Esophagus (tissue), 2 donors: ENCODE measurements around the gene PCDH9. TPM values are rescaled to one million over a fixed set of nuclear protein-coding genes. Genes with fewer than 3 reads are reported as not detected.

Source experiments
- H3K27ac ChIP-seq, 2 donors: one replicate each; pipeline ENCODE4 v1.5.1; 2013; ENCODE audit warnings: low read depth in 2 of 2, mild to moderate bottlenecking in 2 of 2, inconsistent platforms in 1 of 2, low read length in 1 of 2, moderate library complexity in 1 of 2
- H3K27me3 ChIP-seq, 2 donors: one replicate each; pipeline ENCODE4 v1.6.1; 2013; ENCODE audit warnings: low read length in 2 of 2, control low read depth in 1 of 2, mild to moderate bottlenecking in 1 of 2; ENCODE audit not compliant: insufficient read depth in 2 of 2, control insufficient read depth in 1 of 2
- H3K36me3 ChIP-seq, 2 donors: one replicate each; pipeline ENCODE4 v1.6.1; 2013; ENCODE audit warnings: low read length in 1 of 2; ENCODE audit not compliant: control insufficient read depth in 2 of 2, insufficient read depth in 2 of 2
- H3K4me1 ChIP-seq, 2 donors: one replicate each; pipeline ENCODE4 v1.6.1; 2013; ENCODE audit warnings: low read length in 1 of 2; ENCODE audit not compliant: control insufficient read depth in 2 of 2, insufficient read depth in 2 of 2
- H3K4me3 ChIP-seq, 2 donors: one replicate each; pipeline ENCODE4 v1.5.1; 2013; ENCODE audit warnings: low read length in 2 of 2, mild to moderate bottlenecking in 2 of 2, low read depth in 1 of 2, moderate library complexity in 1 of 2
- H3K9me3 ChIP-seq, 2 donors: one replicate each; pipeline ENCODE4 v1.6.1; 2013; ENCODE audit warnings: mild to moderate bottlenecking in 2 of 2, low read depth in 1 of 2, low read length in 1 of 2, moderate library complexity in 1 of 2; ENCODE audit not compliant: control insufficient read depth in 2 of 2, insufficient read depth in 1 of 2
- WGBS, 2 donors: extraction: QIAGEN DNeasy Blood & Tissue Kit; methylation state at CpG; one replicate each; pipeline ENCODE4 v1.1.7; 2013; 5-methylcytosine and 5-hydroxymethylcytosine counted together
- polyA plus RNA-seq, 2 donors: library from polyadenylated mRNA; stranded (reverse); fragments of 200-250 nt; gene quantifications; one replicate each; pipeline ENCODE4 v1.2.3, GENCODE V29; 2013
- donor health status: healthy with polysubstance abuse.
- donor health status: Bipolar disorder and iron deficiency.

The PCDH9 gene
- polyA plus RNA-seq, 2 donors, result 0.12 to 0.14 TPM

DNA sequence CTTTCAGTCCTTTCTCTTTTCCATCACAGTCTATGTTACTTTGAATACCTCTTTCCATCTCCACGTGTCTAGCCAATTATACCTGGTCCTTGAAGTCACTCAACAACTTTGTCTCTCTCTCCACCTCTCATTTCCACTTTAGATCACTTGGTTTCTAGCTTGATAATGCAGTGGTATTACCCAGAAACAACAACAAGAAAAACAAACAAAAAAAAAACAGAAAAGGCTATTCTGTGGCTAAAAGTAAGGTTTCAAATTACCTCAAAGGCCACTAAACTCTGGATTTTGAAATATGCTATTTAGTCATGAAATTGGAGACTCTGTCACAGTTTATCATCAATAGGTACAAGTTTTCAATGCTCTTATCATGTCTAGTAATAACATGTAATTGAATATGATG is 184.8 kb downstream of the PCDH9 start:
- Histone ChIP-seq H3K4me1 (no peaks in the 10 kb centered on the region), H3K27me3 (no peaks in the 10 kb centered on the region), H3K27ac (no peak overlapping the region), H3K9me3 (no peaks in the 10 kb centered on the region), H3K36me3 (no peaks in the 10 kb centered on the region), H3K4me3 (no peak overlapping the region)
- 74 to 79% methylated on average over 1 of the region's 1 CpG for WGBS, 2 donors

DNA sequence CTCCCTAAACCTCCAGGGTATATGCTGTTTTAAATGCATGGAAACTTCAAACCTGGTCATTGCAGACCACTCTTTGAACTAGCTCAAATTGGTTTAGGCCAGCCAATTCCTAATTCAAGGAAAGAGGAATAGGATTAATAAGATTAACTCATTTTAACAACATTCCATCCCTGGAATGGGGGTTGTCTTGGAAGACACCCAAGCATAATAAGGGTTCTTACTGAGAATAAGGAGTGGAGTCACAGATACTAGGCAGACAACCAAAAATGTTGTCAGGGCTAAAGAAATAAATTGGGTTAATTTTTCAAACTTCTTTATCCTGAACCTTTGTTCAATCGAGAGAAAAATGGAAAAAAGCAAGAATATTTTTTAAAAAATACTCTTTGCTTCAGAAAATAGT is 186.2 kb downstream of the PCDH9 start:
- no peak overlapping the region for H3K27ac ChIP-seq
- H3K9me3 ChIP-seq, result no peaks in the 10 kb centered on the region
- H3K27me3 ChIP-seq, result no peaks in the 10 kb centered on the region
- no peak overlapping the region for H3K4me3 ChIP-seq
- 73 to 81% methylated on average over 1 of the region's 1 CpG for WGBS, 2 donors
- no peaks in the 10 kb centered on the region for H3K4me1 ChIP-seq
- H3K36me3 ChIP-seq, result no peaks in the 10 kb centered on the region

DNA sequence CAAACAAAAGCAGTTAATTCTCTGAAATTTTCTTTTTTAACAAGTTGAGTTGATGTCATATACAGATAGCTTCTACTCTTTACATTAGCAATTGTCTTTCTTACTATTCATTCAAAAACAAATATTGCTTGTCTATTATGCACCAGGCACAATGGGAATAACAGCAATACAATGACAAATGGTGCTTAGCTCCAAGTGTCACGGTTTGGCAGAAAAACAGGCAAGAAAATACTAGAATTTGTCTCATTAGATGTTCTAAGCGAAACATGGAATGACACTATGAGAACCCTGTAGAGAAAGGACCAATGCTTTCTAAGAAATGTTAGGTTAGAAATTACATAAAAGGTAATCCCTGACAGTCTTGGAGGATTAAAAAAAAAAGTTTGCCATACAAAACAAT is 187.6 kb downstream of the PCDH9 start:
- H3K27me3 ChIP-seq, result no peaks in the 10 kb centered on the region

DNA sequence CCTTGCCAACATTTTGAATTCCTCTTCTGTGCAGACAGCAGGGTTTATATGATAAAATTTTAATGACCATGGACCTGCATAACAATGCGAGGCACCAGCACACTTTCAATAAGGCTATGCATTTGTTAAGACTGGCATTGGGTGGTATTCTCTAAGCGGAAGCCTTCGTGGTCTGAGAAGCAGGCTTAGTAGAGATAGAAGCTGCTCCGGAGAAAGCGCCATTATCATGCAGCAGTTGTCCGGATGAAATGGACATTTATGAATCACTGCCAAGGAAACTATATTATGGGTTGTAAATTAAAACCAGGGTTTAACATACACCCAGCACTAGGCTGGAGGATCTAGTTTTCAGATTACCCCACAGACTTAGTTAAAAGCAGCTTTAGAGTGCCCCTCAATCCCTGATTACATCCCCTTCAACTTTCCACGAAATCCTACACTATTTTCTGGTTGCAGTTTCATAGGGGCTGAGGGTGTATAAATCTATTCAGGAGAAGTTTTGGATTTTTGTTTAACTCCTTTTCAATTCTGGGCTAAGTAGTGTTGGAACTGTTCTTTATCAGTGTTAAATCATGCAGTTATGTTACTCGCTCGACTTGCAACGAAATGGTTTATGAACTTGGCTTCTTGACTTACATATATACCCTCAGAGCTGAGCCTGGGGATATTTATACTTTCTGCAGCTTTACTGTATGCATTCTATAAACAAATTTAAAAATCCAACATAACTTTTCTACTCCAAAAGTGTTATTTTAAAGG is 193.3 kb downstream of the PCDH9 start:
- Histone ChIP-seq H3K36me3 (no peaks in the 10 kb centered on the region), H3K27me3 (no peaks in the 10 kb centered on the region), H3K9me3 (no peaks in the 10 kb centered on the region), H3K27ac (no peak overlapping the region), H3K4me1 (no peaks in the 10 kb centered on the region), H3K4me3 (no peak overlapping the region)
- WGBS, 2 donors, result 82 to 83% methylated on average over 10 of the region's 10 CpGs

More for the DNA sequence above, 187.6 kb downstream of the PCDH9 start:
- WGBS, 2 donors, result 34 to 35% methylated on average over 2 of the region's 2 CpGs
- Histone ChIP-seq H3K9me3 (no peaks in the 10 kb centered on the region), H3K4me1 (no peaks in the 10 kb centered on the region), H3K27ac (no peak overlapping the region), H3K4me3 (no peak overlapping the region), H3K36me3 (no peaks in the 10 kb centered on the region)

DNA sequence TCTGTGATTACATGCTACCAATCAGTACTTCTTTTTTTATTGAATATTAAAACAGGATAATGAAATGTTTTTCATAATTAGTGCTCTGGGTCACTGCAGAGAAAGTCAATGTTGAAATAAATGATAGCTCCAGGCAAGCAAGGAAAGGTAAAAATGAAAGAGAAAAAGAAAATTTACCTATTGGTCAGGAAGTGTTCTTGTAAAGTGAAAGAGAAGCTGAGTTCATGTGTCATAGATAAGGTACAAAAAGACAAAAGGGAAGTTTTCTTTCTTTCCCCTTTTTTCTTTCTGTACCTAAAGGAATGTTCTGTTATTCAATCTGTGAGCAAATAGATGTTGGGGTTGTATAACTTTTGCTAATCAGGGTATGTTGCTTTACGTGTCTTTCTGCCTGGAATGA is 197.0 kb downstream of the PCDH9 start:
- Histone ChIP-seq H3K4me1 (no peaks in the 10 kb centered on the region), H3K4me3 (no peak overlapping the region), H3K27ac (no peak overlapping the region), H3K36me3 (no peaks in the 10 kb centered on the region), H3K27me3 (no peaks in the 10 kb centered on the region), H3K9me3 (no peaks in the 10 kb centered on the region)
- WGBS, 2 donors, result 66 to 81% methylated on average over 1 of the region's 1 CpG

DNA sequence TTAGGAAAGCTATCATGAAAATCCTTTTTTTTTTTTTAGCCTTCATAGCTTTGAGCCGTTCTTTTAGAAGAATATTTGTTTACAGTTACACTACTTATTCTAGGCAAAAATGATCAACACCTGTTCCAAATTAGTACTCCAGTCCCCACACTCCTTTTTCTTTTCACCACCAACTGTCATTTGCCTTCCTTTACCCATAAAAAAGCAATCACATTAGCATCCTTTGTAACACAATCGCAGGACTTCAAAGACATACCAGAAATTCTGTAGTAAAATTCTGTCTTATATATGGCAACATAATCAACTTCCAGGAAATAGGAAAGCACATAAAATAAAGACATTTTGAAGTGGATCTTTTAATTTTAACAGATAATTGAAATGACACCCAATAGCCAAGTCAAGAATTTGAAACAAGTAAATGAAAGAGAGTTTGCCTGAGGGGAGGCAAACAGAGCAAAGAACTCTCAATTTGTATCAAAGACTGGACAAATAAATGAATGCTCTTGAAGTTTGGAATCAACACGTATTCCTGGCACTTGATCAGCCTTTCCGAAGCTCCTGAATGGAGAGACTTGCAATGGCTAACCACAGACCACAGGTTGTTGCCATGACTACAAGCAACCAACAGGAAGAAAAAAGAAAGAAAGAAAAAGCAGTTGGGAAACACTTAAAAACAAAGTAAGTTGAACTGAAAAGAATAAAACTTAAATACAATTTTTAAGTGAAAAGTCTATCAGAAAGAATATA is 206.8 kb downstream of the PCDH9 start:
- Histone ChIP-seq H3K4me1 (no peaks in the 10 kb centered on the region), H3K27ac (no peak overlapping the region), H3K9me3 (no peaks in the 10 kb centered on the region), H3K4me3 (no peak overlapping the region), H3K27me3 (no peaks in the 10 kb centered on the region), H3K36me3 (no peaks in the 10 kb centered on the region)
- 22 to 27% methylated on average over 4 of the region's 4 CpGs for WGBS, 2 donors

DNA sequence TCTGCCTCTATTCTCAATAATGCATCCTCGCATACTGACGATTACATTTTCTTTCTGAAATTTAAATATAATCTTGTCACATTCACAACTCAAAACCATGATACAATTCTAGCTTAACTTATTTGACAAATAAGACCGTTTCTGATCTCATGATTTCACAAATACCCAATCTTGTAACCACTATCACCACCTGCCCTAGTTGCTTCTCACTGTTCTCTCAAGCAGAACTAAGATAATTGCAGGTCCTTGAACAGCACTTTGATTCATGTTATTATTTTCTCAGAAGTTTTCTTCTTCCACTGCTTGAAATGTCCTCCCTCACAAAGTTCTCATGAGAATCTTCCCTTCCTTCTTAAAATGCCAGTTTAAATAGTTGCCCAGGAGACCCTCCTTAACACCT is 211.4 kb downstream of the PCDH9 start:
- Histone ChIP-seq H3K36me3 (no peaks in the 10 kb centered on the region), H3K4me3 (no peak overlapping the region), H3K27me3 (no peaks in the 10 kb centered on the region), H3K4me1 (no peaks in the 10 kb centered on the region), H3K27ac (no peak overlapping the region), H3K9me3 (no peaks in the 10 kb centered on the region)
- WGBS, 2 donors, result 85% methylated on average over 3 of the region's 3 CpGs

DNA sequence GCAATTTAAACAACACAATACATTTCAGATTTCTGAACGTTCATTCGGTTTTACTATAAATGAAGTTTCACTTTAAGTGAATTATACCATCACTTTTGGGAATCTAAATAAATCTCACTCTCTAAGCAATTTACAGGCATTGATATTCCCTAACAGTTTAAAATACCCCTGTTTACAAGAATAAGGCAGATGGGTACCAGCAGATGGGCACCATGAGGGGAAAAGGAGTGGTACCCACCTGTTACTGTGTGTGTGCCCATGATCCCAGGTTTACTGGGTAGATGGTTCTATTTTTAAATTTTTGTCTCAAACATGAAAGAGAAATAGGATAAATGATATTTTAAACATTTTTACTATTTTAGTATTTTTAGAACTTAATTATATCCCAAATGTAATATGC is 212.9 kb downstream of the PCDH9 start:
- WGBS, 2 donors, result 80 to 82% methylated on average over 2 of the region's 2 CpGs
- Histone ChIP-seq H3K27ac (no peak overlapping the region), H3K4me3 (no peak overlapping the region), H3K27me3 (no peaks in the 10 kb centered on the region), H3K4me1 (no peaks in the 10 kb centered on the region), H3K9me3 (no peaks in the 10 kb centered on the region), H3K36me3 (no peaks in the 10 kb centered on the region)

DNA sequence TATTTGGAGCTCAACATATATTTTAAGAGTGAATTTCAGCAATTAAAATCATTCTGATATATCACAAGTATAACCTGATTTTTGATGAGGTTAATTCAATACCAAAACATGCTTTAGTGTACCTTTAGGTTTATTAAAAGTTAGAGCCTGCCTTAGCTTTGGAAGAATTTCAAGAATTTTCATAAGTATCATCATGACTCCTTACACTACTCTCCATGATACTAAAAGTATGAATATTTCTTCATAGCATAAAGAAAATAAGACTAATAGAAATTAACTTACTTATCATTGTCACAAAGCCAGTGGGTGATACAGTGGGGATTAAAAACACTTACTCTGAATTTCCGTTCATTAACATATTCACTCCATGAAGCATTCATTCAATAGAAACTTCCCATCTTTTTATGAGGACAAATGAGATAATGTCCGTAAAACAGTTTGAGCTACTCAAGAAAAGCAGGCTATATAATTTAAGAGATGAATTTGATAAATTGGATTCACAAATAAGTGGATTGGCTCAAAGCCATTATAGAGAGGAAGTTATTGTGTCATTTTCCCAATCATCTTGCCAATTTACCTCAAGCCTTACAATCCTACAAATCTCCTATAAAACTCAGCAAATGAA is 214.0 kb downstream of the PCDH9 start:
- Histone ChIP-seq H3K27me3 (no peaks in the 10 kb centered on the region), H3K27ac (no peak overlapping the region), H3K4me1 (no peaks in the 10 kb centered on the region), H3K9me3 (no peaks in the 10 kb centered on the region), H3K36me3 (no peaks in the 10 kb centered on the region), H3K4me3 (no peak overlapping the region)
- 81 to 90% methylated on average over 2 of the region's 2 CpGs for WGBS, 2 donors
